Measurements from ENCODE around the gene C1QTNF1. TPM values are rescaled to one million over a fixed set of nuclear protein-coding genes. Genes with fewer than 3 reads are reported as not detected.

C1QTNF1 gene
- polyA plus RNA-seq, 1 donor = 3.1 TPM

DNA sequence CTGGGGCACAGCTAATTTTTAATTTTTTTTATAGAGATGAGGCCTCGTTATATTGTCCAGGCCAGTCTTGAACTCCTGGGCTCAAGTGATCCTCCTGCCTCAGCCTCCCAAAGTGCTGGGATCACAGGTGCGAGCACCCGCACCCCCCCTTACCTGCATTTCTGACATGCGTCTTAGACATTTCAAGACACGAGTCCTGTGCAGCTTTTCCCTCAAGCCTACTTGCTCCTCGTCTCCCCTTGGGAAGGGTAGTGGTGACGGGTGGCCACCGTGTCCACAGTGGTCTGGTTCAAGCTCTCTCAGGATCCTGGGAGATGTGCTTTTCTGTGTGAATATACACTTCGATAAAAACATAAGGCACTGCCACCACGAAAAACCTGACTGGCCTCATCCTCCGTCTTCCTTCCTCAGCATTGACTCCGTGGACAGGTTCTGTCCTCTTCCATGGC is 24.0 kb upstream of the C1QTNF1 start:
- H3K36me3 ChIP-seq (ENCODE audit: control insufficient read depth, insufficient read depth, low read length) = peaks cover 59% of the 10 kb centered on the region
- no peak for DNase-seq

DNA sequence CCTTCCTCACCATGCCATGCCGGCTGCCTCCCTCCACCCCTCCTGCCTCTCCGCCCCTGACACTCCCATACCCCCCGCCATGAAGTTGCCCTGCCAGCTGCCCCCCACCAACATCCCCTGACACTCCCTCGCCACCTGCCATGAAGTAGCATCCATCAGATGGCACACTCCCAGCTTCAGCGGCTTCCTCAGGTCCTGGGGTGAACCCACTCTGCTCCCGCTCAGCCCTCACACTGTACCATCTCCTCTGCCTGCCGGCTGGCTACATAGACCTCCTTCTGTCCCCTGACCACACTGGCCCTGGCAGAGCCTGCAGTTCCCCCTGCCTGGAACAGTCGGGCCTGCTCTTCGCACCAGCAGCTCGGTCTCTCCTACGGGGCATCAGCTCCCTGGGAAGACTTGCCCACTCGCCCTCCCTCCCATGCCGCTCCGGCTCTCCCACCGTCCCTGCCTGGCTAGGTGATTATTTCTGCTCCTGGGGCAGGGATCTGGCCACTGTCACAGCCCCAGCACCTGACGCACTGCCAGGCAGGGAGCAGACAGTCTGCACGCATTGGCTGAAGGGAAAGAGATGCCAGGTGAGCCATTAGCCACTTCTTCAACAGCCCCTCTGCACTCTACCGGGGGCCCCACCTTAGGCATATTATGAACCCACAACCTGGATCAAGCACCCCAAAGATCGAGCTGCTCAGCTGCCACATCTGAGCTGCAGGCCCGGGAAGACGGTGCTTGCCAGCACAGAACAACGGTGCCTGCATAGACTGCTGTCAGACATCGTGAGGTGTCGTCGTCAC is 23.4 kb upstream of the C1QTNF1 start:
- Histone ChIP-seq H3K9me3 (ENCODE audit: control insufficient read depth, low read depth, low read length) (no peaks in the 10 kb centered on the region), H3K4me1 (ENCODE audit: control insufficient read depth, insufficient read depth, low read length) (peaks cover 12% of the 10 kb centered on the region), H3K36me3 (ENCODE audit: control insufficient read depth, insufficient read depth, low read length) (peaks cover 55% of the 10 kb centered on the region), H3K27ac (ENCODE audit: low read length) (no peak overlapping the region), H3K4me3 (ENCODE audit: low read length) (no peak overlapping the region), H3K27me3 (ENCODE audit: control insufficient read depth, insufficient read depth, low read length) (no peaks in the 10 kb centered on the region)
- no peak for DNase-seq
- no CpG with 5 or more reads among the region's 25 CpGs for WGBS (ENCODE audit: insufficient coverage, low lambda C conversion rate)

More for the DNA sequence above, 24.0 kb upstream of the C1QTNF1 start:
- no CpG with 5 or more reads among the region's 12 CpGs for WGBS (ENCODE audit: insufficient coverage, low lambda C conversion rate)
- peaks cover 3% of the 10 kb centered on the region for H3K9me3 ChIP-seq (ENCODE audit: control insufficient read depth, low read depth, low read length)
- peaks cover 9% of the 10 kb centered on the region for H3K4me1 ChIP-seq (ENCODE audit: control insufficient read depth, insufficient read depth, low read length)
- H3K4me3 ChIP-seq (ENCODE audit: low read length) = no peak overlapping the region
- H3K27ac ChIP-seq (ENCODE audit: low read length) = no peak overlapping the region
- H3K27me3 ChIP-seq (ENCODE audit: control insufficient read depth, insufficient read depth, low read length) = no peaks in the 10 kb centered on the region

DNA sequence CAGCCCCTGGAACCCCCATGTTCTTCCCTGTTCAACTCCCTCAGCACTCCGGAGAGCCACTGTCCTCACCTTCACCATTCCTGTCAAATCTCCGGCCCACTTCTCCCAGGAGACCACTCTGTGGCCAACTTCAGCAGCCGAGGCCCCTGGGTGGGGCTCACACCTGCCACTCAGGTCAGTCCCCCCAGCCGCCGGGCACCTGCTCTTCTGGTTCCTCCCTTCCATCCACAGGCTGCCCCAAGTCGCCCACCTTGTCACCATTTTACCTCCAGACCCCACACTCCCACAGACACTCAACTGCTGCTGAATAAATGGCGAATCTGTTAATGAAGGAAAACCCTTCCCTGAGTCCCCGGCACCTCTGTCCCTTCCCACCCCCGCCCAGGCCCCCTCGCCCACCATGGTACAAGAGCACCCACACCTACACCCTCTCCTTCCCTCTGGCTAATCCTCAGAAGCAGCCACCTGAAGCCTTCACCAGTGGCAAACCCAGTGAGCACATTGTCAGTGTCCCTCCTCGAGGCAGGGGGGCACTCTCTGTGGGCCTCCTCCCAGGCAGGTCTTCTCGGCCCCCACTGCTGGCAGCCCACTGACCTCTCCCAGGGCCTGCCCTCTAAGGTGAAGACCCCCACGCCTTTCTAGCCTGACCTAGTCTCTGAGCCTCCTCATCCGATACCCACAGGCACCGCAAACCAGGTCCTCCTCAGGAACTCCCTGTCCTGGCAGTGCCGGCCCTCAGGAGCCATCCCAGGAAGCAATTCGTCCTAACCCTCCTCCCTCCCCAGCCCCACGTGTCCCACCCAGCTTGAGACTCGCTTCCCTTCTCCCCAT is 22.6 kb upstream of the C1QTNF1 start:
- no CpG with 5 or more reads among the region's 19 CpGs for WGBS (ENCODE audit: insufficient coverage, low lambda C conversion rate)
- H3K36me3 ChIP-seq (ENCODE audit: control insufficient read depth, insufficient read depth, low read length) = peaks cover 47% of the 10 kb centered on the region
- H3K4me3 ChIP-seq (ENCODE audit: low read length) = no peak overlapping the region
- DNase-seq = no peak
- H3K9me3 ChIP-seq (ENCODE audit: control insufficient read depth, low read depth, low read length) = no peaks in the 10 kb centered on the region
- no peaks in the 10 kb centered on the region for H3K27me3 ChIP-seq (ENCODE audit: control insufficient read depth, insufficient read depth, low read length)
- H3K27ac ChIP-seq (ENCODE audit: low read length) = no peak overlapping the region
- peaks cover 12% of the 10 kb centered on the region for H3K4me1 ChIP-seq (ENCODE audit: control insufficient read depth, insufficient read depth, low read length)

DNA sequence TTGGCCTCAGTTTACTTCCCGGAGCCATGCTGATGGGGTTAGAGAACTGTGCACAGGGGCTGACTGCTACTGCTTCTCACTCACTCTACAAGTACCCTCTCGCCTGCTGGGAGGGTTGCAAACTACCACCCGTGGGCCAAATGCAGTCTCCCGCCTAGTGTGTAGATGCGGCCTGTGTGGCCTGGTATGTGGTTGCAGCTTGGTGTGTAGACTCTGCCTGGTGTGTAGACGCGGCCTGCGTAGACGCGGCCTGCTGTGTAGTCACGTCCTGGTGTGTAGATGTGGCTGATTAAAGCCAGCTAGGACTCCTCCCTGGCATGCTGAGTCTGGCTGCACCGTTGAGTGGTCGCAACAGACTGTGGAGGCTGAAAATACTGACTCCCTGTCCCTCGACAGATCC is 21.7 kb upstream of the C1QTNF1 start:
- peaks cover 16% of the 10 kb centered on the region for H3K4me1 ChIP-seq (ENCODE audit: control insufficient read depth, insufficient read depth, low read length)
- peaks cover 40% of the 10 kb centered on the region for H3K36me3 ChIP-seq (ENCODE audit: control insufficient read depth, insufficient read depth, low read length)
- WGBS (ENCODE audit: insufficient coverage, low lambda C conversion rate) = no CpG with 5 or more reads among the region's 14 CpGs
- no peak for DNase-seq
- no peak overlapping the region for H3K27ac ChIP-seq (ENCODE audit: low read length)
- no peak overlapping the region for H3K4me3 ChIP-seq (ENCODE audit: low read length)
- no peaks in the 10 kb centered on the region for H3K27me3 ChIP-seq (ENCODE audit: control insufficient read depth, insufficient read depth, low read length)
- H3K9me3 ChIP-seq (ENCODE audit: control insufficient read depth, low read depth, low read length) = no peaks in the 10 kb centered on the region

DNA sequence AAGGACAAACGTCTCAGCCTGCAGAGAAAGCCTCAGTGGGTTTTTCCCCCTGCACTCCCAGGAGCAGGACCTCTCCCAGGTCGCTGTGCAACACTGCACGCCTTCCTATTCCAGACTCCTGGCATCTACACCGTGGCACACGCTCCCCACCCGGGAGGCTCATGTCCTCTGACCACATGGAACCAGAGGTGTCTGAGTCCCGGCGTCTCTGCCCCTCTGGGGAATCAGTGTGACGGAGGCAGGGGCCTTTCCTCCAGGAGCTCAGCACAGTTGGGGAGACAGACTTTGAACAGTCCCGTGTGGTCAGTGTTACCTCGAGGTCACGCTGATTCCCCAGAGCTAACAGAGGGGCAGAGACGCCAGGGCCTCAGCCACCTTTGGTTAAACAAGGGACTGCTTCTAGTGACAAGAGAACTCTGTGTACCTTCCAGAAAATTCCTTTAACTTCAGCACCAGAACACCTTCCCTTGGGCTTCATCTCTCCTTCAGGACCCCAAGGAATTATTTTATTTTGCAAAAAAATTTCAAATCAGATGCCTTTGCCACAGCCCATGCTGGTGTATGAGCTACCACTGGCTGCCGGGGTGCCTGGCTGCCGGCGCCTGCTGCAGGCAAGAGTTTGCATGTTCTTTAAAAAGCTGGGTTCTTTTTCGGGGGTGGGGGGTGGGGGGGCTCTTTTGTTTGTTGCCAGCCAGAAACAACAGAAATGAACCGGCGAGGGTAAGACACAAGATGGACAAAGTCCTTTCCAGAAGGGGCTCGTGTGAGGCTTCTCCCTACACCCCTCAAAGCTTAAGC is 21.0 kb upstream of the C1QTNF1 start:
- H3K4me1 ChIP-seq (ENCODE audit: control insufficient read depth, insufficient read depth, low read length) = peaks cover 17% of the 10 kb centered on the region
- H3K27ac ChIP-seq (ENCODE audit: low read length) = no peak overlapping the region
- H3K36me3 ChIP-seq (ENCODE audit: control insufficient read depth, insufficient read depth, low read length) = peaks cover 40% of the 10 kb centered on the region
- no CpG with 5 or more reads among the region's 20 CpGs for WGBS (ENCODE audit: insufficient coverage, low lambda C conversion rate)
- no peaks in the 10 kb centered on the region for H3K9me3 ChIP-seq (ENCODE audit: control insufficient read depth, low read depth, low read length)
- DNase-seq = no peak
- H3K4me3 ChIP-seq (ENCODE audit: low read length) = no peak overlapping the region
- no peaks in the 10 kb centered on the region for H3K27me3 ChIP-seq (ENCODE audit: control insufficient read depth, insufficient read depth, low read length)

DNA sequence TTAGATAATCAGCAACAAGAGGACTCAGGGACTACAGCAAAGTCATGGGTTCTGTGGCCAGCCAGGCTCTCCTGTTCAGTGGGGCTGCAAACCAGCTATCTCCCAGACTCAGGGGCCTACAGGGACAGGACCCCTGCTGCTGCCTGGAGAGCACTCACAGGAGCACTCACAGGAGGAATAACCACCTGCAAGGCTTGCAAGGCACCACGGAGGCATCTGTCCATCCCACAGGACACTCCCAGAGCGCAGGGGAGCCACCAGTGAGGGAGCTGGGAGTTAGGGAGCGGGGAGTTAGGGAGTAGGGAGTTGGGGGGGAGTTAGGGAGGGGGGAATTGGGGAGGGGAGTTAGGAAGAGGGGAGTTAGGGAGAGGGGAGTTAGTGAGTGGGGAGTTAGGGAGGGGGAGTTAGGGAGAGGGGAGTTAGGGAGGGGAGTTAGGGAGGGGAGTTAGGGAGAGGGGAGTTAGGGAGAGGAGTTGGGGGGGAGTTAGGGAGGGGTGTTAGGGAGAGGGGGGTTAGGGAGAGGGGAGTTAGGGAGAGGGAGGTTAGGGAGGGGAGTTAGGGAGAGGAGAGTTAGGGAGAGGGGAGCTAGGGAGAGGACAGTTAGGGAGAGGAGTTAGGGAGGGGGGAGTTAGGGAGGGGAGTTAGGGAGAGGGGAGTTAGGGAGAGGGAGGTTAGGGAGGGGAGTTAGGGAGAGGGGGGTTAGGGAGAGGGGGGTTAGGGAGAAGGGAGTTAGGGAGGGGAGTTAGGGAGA is 20.1 kb upstream of the C1QTNF1 start:
- H3K36me3 ChIP-seq (ENCODE audit: control insufficient read depth, insufficient read depth, low read length) = peaks cover 32% of the 10 kb centered on the region
- no peaks in the 10 kb centered on the region for H3K9me3 ChIP-seq (ENCODE audit: control insufficient read depth, low read depth, low read length)
- no peak for DNase-seq
- no peak overlapping the region for H3K27ac ChIP-seq (ENCODE audit: low read length)
- peaks cover 26% of the 10 kb centered on the region for H3K4me1 ChIP-seq (ENCODE audit: control insufficient read depth, insufficient read depth, low read length)
- WGBS (ENCODE audit: insufficient coverage, low lambda C conversion rate) = no CpG with 5 or more reads among the region's 3 CpGs
- H3K27me3 ChIP-seq (ENCODE audit: control insufficient read depth, insufficient read depth, low read length) = no peaks in the 10 kb centered on the region
- H3K4me3 ChIP-seq (ENCODE audit: low read length) = no peak overlapping the region

DNA sequence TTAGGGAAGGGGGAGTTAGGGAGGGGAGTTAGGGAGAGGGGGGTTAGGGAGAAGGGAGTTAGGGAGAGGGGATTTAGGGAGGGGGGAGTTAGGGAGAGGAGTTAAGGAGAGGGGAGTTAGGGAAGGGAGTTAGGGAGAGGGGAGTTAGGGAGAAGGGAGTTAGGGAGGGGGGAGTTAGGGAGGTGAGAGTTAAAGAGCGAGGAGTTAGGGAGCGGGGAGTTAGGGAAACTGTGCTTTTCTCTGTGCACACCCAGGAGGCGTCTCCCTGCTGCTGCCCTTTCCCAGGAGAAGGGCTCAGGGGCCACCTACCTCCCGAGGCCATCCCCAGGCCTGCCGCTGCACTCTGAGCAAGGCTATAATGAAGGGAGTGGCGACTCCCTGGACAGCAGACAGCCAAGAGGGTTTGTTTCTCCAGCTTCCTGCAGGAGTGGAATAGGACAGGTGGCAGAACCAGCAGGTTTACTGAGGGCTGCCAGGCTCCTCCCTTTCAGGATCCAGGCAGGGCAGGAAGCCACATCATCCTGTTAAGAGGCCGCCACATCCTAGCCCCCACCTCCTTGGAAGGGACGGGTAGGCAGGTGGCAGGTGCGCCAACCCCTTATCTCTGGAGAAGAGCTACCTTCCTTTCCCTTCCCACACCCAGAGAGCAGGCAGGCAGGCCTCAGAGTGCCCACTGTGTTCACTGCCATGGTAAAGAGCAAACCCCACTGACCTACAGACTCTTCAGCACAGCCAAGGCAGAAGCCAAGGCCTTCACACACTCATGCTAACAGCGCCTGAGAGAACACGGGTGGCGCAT is 18.7 kb upstream of the C1QTNF1 start:
- no peak overlapping the region for H3K4me3 ChIP-seq (ENCODE audit: low read length)
- peaks cover 32% of the 10 kb centered on the region for H3K4me1 ChIP-seq (ENCODE audit: control insufficient read depth, insufficient read depth, low read length)
- peak; percentile 74 to 87 for DNase-seq
- no CpG with 5 or more reads among the region's 12 CpGs for WGBS (ENCODE audit: insufficient coverage, low lambda C conversion rate)
- H3K27ac ChIP-seq (ENCODE audit: low read length) = peak overlapping the region; percentile 67
- H3K9me3 ChIP-seq (ENCODE audit: control insufficient read depth, low read depth, low read length) = no peaks in the 10 kb centered on the region
- H3K36me3 ChIP-seq (ENCODE audit: control insufficient read depth, insufficient read depth, low read length) = peaks cover 24% of the 10 kb centered on the region
- no peaks in the 10 kb centered on the region for H3K27me3 ChIP-seq (ENCODE audit: control insufficient read depth, insufficient read depth, low read length)

DNA sequence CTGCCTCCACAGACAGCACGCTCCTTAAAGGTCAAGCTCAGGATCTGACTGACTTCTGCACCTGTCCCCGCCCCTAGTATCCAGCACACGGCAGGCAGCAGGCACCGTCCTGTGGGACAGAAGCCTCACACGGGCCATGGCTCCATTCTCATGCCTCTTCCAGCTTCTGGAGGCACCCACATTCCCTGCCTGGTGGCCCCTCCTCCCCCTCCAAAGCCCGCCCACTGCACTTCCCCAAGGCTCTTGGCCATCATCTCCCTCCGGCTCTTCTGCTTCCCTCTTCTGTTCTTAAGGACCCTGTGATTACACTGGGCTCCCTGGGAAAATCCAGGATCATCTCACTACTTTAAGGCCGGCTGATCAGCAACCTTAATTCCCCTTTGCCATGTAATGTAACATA is 17.9 kb upstream of the C1QTNF1 start:
- Histone ChIP-seq H3K9me3 (ENCODE audit: control insufficient read depth, low read depth, low read length) (no peaks in the 10 kb centered on the region), H3K27me3 (ENCODE audit: control insufficient read depth, insufficient read depth, low read length) (no peaks in the 10 kb centered on the region), H3K4me3 (ENCODE audit: low read length) (no peak overlapping the region), H3K36me3 (ENCODE audit: control insufficient read depth, insufficient read depth, low read length) (peaks cover 22% of the 10 kb centered on the region), H3K4me1 (ENCODE audit: control insufficient read depth, insufficient read depth, low read length) (peaks cover 33% of the 10 kb centered on the region), H3K27ac (ENCODE audit: low read length) (peak overlapping the region; percentile 67)
- DNase-seq = no peak
- no CpG with 5 or more reads among the region's 8 CpGs for WGBS (ENCODE audit: insufficient coverage, low lambda C conversion rate)

DNA sequence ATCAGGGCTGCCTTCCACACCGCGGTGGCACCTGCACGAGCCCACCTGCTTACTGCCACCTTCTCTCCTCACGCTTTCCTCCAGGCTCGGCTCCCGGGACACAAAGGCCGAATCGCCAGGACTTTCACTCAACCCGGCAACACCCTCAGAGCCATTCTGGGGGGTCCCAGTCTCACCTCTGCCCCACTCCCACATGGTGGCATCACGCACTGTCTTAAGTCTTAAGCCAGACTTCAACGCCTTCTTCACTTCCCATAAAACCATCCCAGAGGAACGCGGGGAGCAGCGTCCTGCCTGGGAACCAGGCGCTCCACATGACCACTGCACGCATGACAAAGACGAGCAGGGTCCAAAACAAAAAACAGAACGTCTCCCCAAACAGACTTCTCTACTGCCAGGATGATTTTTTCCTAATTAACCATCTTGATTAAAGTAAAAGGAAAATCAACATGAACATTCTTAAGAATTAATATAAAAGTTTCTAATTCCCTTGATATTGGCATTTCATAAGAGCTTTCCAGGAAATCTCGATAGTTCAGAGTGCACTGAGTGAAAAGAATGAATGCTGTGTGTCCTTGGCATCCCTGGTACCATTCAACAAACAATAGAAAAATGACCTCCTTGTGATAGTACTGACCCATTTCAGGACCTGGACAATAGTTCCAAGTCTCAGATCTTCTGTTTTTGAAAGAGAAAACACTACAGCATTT is 17.0 kb upstream of the C1QTNF1 start:
- H3K27me3 ChIP-seq (ENCODE audit: control insufficient read depth, insufficient read depth, low read length) = no peaks in the 10 kb centered on the region
- no CpG with 5 or more reads among the region's 19 CpGs for WGBS (ENCODE audit: insufficient coverage, low lambda C conversion rate)

More for the DNA sequence above, 17.0 kb upstream of the C1QTNF1 start:
- peaks cover 22% of the 10 kb centered on the region for H3K36me3 ChIP-seq (ENCODE audit: control insufficient read depth, insufficient read depth, low read length)
- no peak overlapping the region for H3K4me3 ChIP-seq (ENCODE audit: low read length)
- H3K27ac ChIP-seq (ENCODE audit: low read length) = no peak overlapping the region
- DNase-seq = no peak
- no peaks in the 10 kb centered on the region for H3K9me3 ChIP-seq (ENCODE audit: control insufficient read depth, low read depth, low read length)
- H3K4me1 ChIP-seq (ENCODE audit: control insufficient read depth, insufficient read depth, low read length) = peaks cover 33% of the 10 kb centered on the region
